ENCODE data around the gene SLC7A10. TPM values are rescaled to one million over a fixed set of nuclear protein-coding genes. Genes with fewer than 3 reads are reported as not detected.

SLC7A10 gene
- total RNA-seq, 2 donors from 2014 or later = 0.78 to 5.3 TPM

- intact Hi-C loops (cut with DNase I) = no loop called here
- H3K4me1 ChIP-seq = no peaks in the 10 kb centered on the region
- no peaks in the 10 kb centered on the region for H3K9me3 ChIP-seq
- no peak for TF ChIP-seq CTCF (IDR thresholded peaks at IDR 0.05)
- no peak for TF ChIP-seq POLR2A (IDR thresholded peaks at IDR 0.05)
- ATAC-seq (no peak), DNase-seq (peak in 1 of 4 donors; percentile 44)
- no peaks in the 10 kb centered on the region for H3K27me3 ChIP-seq
- 64 to 78% methylated on average over 9 to 22 of the region's 28 CpGs for WGBS, 2 donors
- H3K27ac ChIP-seq = no peak overlapping the region
- H3K36me3 ChIP-seq (replicated peaks in 1 of 2; ENCODE audit: insufficient read depth in 1 of 2, low read depth in 2 of 2) = no peaks in the 10 kb centered on the region
- no peak overlapping the region for H3K4me3 ChIP-seq
These were observed 23.4 kb upstream of the SLC7A10 start for GRCh38 chr19:33248954-33249613.

GRCh38 chr19:33248553-33248953 lies 22.9 kb upstream of the SLC7A10 start:
- H3K9me3 ChIP-seq = no peaks in the 10 kb centered on the region
- ATAC-seq (no peak), DNase-seq (no peak)
- H3K4me1 ChIP-seq = no peaks in the 10 kb centered on the region
- H3K4me3 ChIP-seq = no peak overlapping the region
- H3K27me3 ChIP-seq = no peaks in the 10 kb centered on the region
- no peaks in the 10 kb centered on the region for H3K36me3 ChIP-seq (replicated peaks in 1 of 2; ENCODE audit: insufficient read depth in 1 of 2, low read depth in 2 of 2)
- intact Hi-C loops (cut with DNase I) = no loop called here
- TF ChIP-seq CTCF (IDR thresholded peaks at IDR 0.05) (no peak), POLR2A (IDR thresholded peaks at IDR 0.05) (no peak)
- no peak overlapping the region for H3K27ac ChIP-seq
- 71 to 85% methylated on average over 5 to 11 of the region's 11 CpGs for WGBS, 2 donors

GRCh38 chr19:33248104-33248503 lies 22.5 kb upstream of the SLC7A10 start:
- 80% methylated on average over 1 to 8 of the region's 8 CpGs for WGBS, 2 donors
- Histone ChIP-seq H3K27me3 (no peaks in the 10 kb centered on the region), H3K9me3 (no peaks in the 10 kb centered on the region), H3K36me3 (replicated peaks in 1 of 2; ENCODE audit: insufficient read depth in 1 of 2, low read depth in 2 of 2) (no peaks in the 10 kb centered on the region), H3K27ac (no peak overlapping the region), H3K4me1 (no peaks in the 10 kb centered on the region), H3K4me3 (no peak overlapping the region)
- intact Hi-C loops (cut with DNase I) = no loop called here
- DNase-seq (no peak), ATAC-seq (no peak)
- TF ChIP-seq POLR2A (IDR thresholded peaks at IDR 0.05) (no peak), CTCF (IDR thresholded peaks at IDR 0.05) (no peak)

GRCh38 chr19:33247441-33247819 lies 21.8 kb upstream of the SLC7A10 start:
- intact Hi-C loops (cut with DNase I) = no loop called here
- no peak for TF ChIP-seq CTCF (IDR thresholded peaks at IDR 0.05)
- TF ChIP-seq POLR2A (IDR thresholded peaks at IDR 0.05) = no peak
- Histone ChIP-seq H3K36me3 (replicated peaks in 1 of 2; ENCODE audit: insufficient read depth in 1 of 2, low read depth in 2 of 2) (no peaks in the 10 kb centered on the region), H3K27me3 (no peaks in the 10 kb centered on the region), H3K27ac (no peak overlapping the region), H3K4me3 (no peak overlapping the region), H3K9me3 (no peaks in the 10 kb centered on the region), H3K4me1 (no peaks in the 10 kb centered on the region)
- DNase-seq (no peak), ATAC-seq (no peak)
- 100% methylated on average over 1 of the region's 1 CpG; no CpG with 5 or more reads in 1 of the 2 donors for WGBS, 2 donors
